K562 (cell line): Measurements from ENCODE around the gene NFKBIB. TPM values are rescaled to one million over a fixed set of nuclear protein-coding genes. Genes with fewer than 3 reads are reported as not detected.

ENCODE experiments used
- ARID1B ChIP-seq: fragments of 450-650 bp; IDR thresholded peaks from 2 replicates; pipeline ENCODE4 v1.6.1; 2016; ENCODE audit warnings: antibody characterized with exemption, mild to moderate bottlenecking, inconsistent platforms
- CEBPG ChIP-seq, 3 experiments: fragments of 200-800 bp in 1 of 3; sonication (Bioruptor generic) in 1 of 3; sonication (generic) in 1 of 3; formaldehyde crosslinking in 1 of 3; IDR thresholded peaks in 2 of 3; conservative IDR thresholded peaks in 1 of 3; 2 replicates each; pipeline versions ENCODE4 v1.6.1 to v1.8.0; 2016 to 2022; ENCODE audit warnings: missing compliant biosample characterization in 2 of 3, missing genetic modification characterization in 2 of 3, mild to moderate bottlenecking in 1 of 3, missing genetic modification reagents in 1 of 3
- CHCHD3 ChIP-seq: fragments of 250-450 bp; sonication (Bioruptor Pico); IDR thresholded peaks from 2 replicates; pipeline ENCODE4 v2.1.2; 2022; ENCODE audit warnings: mild to moderate bottlenecking
- DNMT1 ChIP-seq: fragments of 450-650 bp; IDR thresholded peaks from 2 replicates; pipeline ENCODE4 v1.6.1; 2016; ENCODE audit warnings: antibody characterized with exemption, mild to moderate bottlenecking
- EGR1 ChIP-seq: fragments of 450-650 bp; conservative IDR thresholded peaks from 2 replicates; pipeline ENCODE4 v1.6.1; 2017; ENCODE audit warnings: mild to moderate bottlenecking
- FOXA3 ChIP-seq, 2 experiments: fragments of 450-650 bp in 1 of 2; sonication (generic) in 1 of 2; formaldehyde crosslinking; IDR thresholded peaks in 1 of 2; conservative IDR thresholded peaks in 1 of 2; 2 replicates each; pipeline versions ENCODE4 v1.4.0 to v1.8.0; 2020 to 2022; ENCODE audit warnings: mild to moderate bottlenecking in 2 of 2, missing genetic modification reagents in 1 of 2
- GATAD2A ChIP-seq: fragments of 450-650 bp; IDR thresholded peaks from 2 replicates; pipeline ENCODE4 v1.6.1; 2017
- HDAC1 ChIP-seq, 2 experiments: fragments of 450-650 bp; IDR thresholded peaks; 2 replicates each; pipeline ENCODE4 v1.6.1; 2016 to 2017; ENCODE audit warnings: inconsistent platforms in 1 of 2, mild to moderate bottlenecking in 1 of 2, moderate library complexity in 1 of 2
- HNRNPLL ChIP-seq: fragments of 200-400 bp; formaldehyde crosslinking; IDR thresholded peaks from 2 replicates; pipeline ENCODE4 v1.6.1; 2017; ENCODE audit warnings: low read length, low read depth, mild to moderate bottlenecking; ENCODE audit not compliant: poor library complexity, severe bottlenecking
- KAT8 ChIP-seq: fragments of 450-650 bp; IDR thresholded peaks from 2 replicates; pipeline ENCODE4 v1.6.1; 2016; ENCODE audit warnings: low read depth, mild to moderate bottlenecking
- MED1 ChIP-seq: sonication (generic); formaldehyde crosslinking; IDR thresholded peaks from 2 replicates; pipeline ENCODE4 v1.8.1; 2023; ENCODE audit warnings: missing genetic modification reagents, borderline replicate concordance
- MEF2A ChIP-seq: IDR thresholded peaks from 2 replicates; pipeline ENCODE4 v1.6.1; 2011; ENCODE audit warnings: low read depth, mild to moderate bottlenecking, low read length, moderate library complexity; ENCODE audit not compliant: control insufficient read depth
- PATZ1 ChIP-seq: fragments of 250-450 bp; sonication (Bioruptor Pico); IDR thresholded peaks from 2 replicates; pipeline ENCODE4 v1.5.0; 2020; ENCODE audit warnings: mild to moderate bottlenecking, borderline replicate concordance
- SMAD1 ChIP-seq: fragments of 150-350 bp; IDR thresholded peaks from 2 replicates; pipeline ENCODE4 v1.6.1; 2014; ENCODE audit warnings: low read length, low read depth; ENCODE audit not compliant: partially characterized antibody
- SMARCA5 ChIP-seq: fragments of 450-650 bp; IDR thresholded peaks from 2 replicates; pipeline ENCODE4 v1.6.1; 2016
- SP2 ChIP-seq: IDR thresholded peaks from 2 replicates; pipeline ENCODE4 v1.6.1; 2011; ENCODE audit warnings: mild to moderate bottlenecking, low read depth, low read length, moderate library complexity; ENCODE audit not compliant: poor library complexity, severe bottlenecking; ENCODE audit errors: extremely low read depth
- TAL1 ChIP-seq: fragments of 450-650 bp; IDR thresholded peaks from 2 replicates; pipeline ENCODE4 v1.6.1; 2016; ENCODE audit warnings: mild to moderate bottlenecking
- TFE3 ChIP-seq: fragments of 450-650 bp; formaldehyde crosslinking; IDR thresholded peaks from 2 replicates; pipeline ENCODE4 v1.4.0; 2020; ENCODE audit warnings: mild to moderate bottlenecking, mixed read lengths
- ZBTB1 ChIP-seq: sonication (generic); formaldehyde crosslinking; IDR thresholded peaks from 2 replicates; pipeline ENCODE4 v1.8.1; 2023; ENCODE audit warnings: missing genetic modification reagents, low read depth, mild to moderate bottlenecking, borderline replicate concordance
- ZBTB34 ChIP-seq: fragments of 250-450 bp; sonication (Bioruptor Pico); IDR thresholded peaks from 2 replicates; pipeline ENCODE4 v1.8.0; 2021; ENCODE audit warnings: mild to moderate bottlenecking, moderate library complexity
- ZNF277 ChIP-seq: fragments of 250-450 bp; sonication (Bioruptor Pico); IDR thresholded peaks from 2 replicates; pipeline ENCODE4 v1.8.0; 2022; ENCODE audit warnings: inconsistent platforms, mild to moderate bottlenecking, moderate library complexity, borderline replicate concordance
- ZNF384 ChIP-seq: IDR thresholded peaks from 2 replicates; pipeline ENCODE4 v1.6.1; 2012; ENCODE audit warnings: low read depth, low read length, improper control_type of control experiment
- ZNF668 ChIP-seq: fragments of 250-450 bp; sonication (Bioruptor Pico); IDR thresholded peaks from 2 replicates; pipeline ENCODE4 v1.8.0; 2022; ENCODE audit warnings: mild to moderate bottlenecking, inconsistent platforms
- polyA plus RNA-seq, 8 experiments: library from polyadenylated mRNA; depleted of rRNA in 4 of 8; stranded (reverse) in 5 of 8; unstranded in 3 of 8; fragments of >200 nt; fragmentation: Nextera tagmentation in 2 of 8; fragmentation: Illumina TruSeq in 1 of 8; extraction: Ambion mirVana in 2 of 8; extraction: Trizol in 1 of 8; gene quantifications; 2 replicates each; pipeline versions ENCODE4 v1.2.1 to v1.2.3, GENCODE V29; 2011 to 2014; ENCODE audit warnings: inconsistent platforms in 1 of 8, missing spikeins in 1 of 8
- total RNA-seq, 7 experiments: library from RNA; depleted of rRNA in 6 of 7; stranded (reverse); fragments of >200 nt in 6 of 7; fragmentation: Illumina TruSeq in 2 of 7; extraction: Trizol in 2 of 7; gene quantifications; 2 replicates each; pipeline versions ENCODE4 v1.2.1 to v1.2.3, GENCODE V29; 2011 to 2021; ENCODE audit warnings: low replicate concordance in 1 of 7

Gene NFKBIB
- total and polyA plus RNA-seq, 9 of the 15 experiments (the other 6 are each of a cell fraction or from before 2014, with no cell fraction given) = 1.5 to 44.9 (median 10.4) TPM

GRCh38 chr19:38850436-38850975 is 49.3 kb upstream of the NFKBIB start (continued):
- TF ChIP-seq TFE3 (CRISPR knock-in tag) (no peak), MEF2A (no peak), SMARCA5 (no peak), ZNF384 (no peak), EGR1 (no peak), CEBPG (CRISPR knock-in tag; IDR thresholded peaks at IDR 0.05) (no peak), CEBPG (tag; conservative IDR thresholded peaks at IDR 0.05 in 1 of 2, IDR thresholded peaks at IDR 0.05 in 1 of 2) (no peak), TAL1 (no peak), SMAD1 (no peak), CHCHD3 (CRISPR knock-in tag) (no peak), ZNF668 (CRISPR knock-in tag) (no peak), ZBTB34 (no peak), ZBTB1 (CRISPR knock-in tag) (no peak), DNMT1 (no peak), SP2 (peak; percentile 72), ARID1B (no peak), KAT8 (no peak), HDAC1 (IDR thresholded peaks at IDR 0.05) (peak in 1 of 2 experiments; percentile 77; a peak in 2 of 4 replicates), ZNF277 (CRISPR knock-in tag) (no peak), HNRNPLL (no peak), FOXA3 (CRISPR knock-in tag; conservative IDR thresholded peaks at IDR 0.05 in 1 of 2, IDR thresholded peaks at IDR 0.05 in 1 of 2) (no peak), PATZ1 (CRISPR knock-in tag) (no peak), MED1 (CRISPR knock-in tag) (no peak), GATAD2A (no peak)
